IPS-18a (cell line): ENCODE measurements around the gene CARMIL1.

Experiments
- H3K27ac ChIP-seq: one replicate; pipeline ENCODE4 v1.5.1; 2013; ENCODE audit warnings: low read length
- H3K27me3 ChIP-seq: one replicate; pipeline ENCODE4 v1.6.1; 2013; ENCODE audit warnings: mild to moderate bottlenecking, low read length; ENCODE audit not compliant: control insufficient read depth, insufficient read depth
- H3K36me3 ChIP-seq: one replicate; pipeline ENCODE4 v1.6.1; 2013; ENCODE audit warnings: low read depth, low read length; ENCODE audit not compliant: control insufficient read depth
- H3K4me1 ChIP-seq: one replicate; pipeline ENCODE4 v1.6.1; 2013; ENCODE audit warnings: low read depth, low read length; ENCODE audit not compliant: control insufficient read depth
- H3K4me3 ChIP-seq: one replicate; pipeline ENCODE4 v1.5.1; 2013; ENCODE audit warnings: low read length
- H3K9ac ChIP-seq: one replicate; pipeline ENCODE4 v1.6.1; 2013; ENCODE audit warnings: mild to moderate bottlenecking, low read length, moderate library complexity
- H3K9me3 ChIP-seq: one replicate; pipeline ENCODE4 v1.6.1; 2013; ENCODE audit warnings: low read depth, low read length; ENCODE audit not compliant: control insufficient read depth

Gene CARMIL1

DNA sequence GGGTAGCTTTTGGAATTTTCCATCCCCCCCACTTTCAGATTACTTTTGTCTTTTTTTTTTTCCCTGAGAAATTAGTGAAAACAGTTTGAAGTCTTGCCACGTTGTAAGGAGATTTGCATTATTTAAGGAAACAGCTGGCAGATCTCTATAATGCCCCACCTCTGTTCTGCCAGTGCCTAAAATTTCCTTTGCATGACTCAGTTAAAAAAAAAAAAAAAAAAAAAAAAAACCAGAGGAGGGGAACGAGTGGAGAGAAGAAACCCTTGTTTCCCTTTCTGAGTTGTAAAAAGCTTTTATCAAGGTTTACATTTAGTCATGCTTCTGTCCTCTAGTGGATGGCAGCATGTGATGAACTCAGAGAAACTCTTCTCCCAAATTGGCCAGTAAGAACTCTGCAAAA is 33.5 kb downstream of the CARMIL1 start:
- Histone ChIP-seq H3K27me3 (no peaks in the 10 kb centered on the region), H3K9ac (peak overlapping the region; percentile 4), H3K9me3 (no peaks in the 10 kb centered on the region), H3K4me1 (peaks cover 38% of the 10 kb centered on the region), H3K27ac (no peak overlapping the region), H3K36me3 (no peaks in the 10 kb centered on the region), H3K4me3 (no peak overlapping the region)

DNA sequence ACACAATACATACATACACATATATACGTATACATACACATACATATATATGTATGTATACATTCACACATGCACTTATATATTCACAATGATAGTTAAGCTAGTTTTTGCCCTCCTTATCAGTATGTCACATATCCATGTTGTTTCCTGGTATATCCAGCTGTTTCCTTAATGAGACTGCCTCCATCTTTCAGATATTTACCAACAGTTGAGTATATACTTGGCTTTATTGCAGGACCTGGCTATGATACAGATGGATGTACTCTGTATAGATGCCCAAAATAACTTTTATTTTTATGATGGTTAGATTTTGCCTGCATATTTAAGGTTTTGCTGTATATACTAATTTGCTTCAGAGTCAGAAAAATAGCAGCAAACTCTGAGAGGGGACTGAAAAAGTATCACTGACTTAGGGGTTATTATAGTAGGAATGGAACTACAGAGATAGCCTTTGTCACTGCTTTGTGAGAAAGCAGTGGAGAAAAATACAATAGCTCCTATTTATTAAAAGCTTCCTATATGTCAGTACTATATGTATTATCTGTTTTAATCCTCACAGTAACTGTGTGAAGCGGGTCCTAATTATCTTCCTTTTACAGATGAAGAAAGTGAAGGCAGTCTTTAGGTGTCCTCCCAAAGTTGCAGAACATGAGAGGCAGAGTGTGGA is 35.5 kb downstream of the CARMIL1 start:
- Histone ChIP-seq H3K9ac (no peak overlapping the region), H3K36me3 (no peaks in the 10 kb centered on the region), H3K4me1 (peaks cover 44% of the 10 kb centered on the region), H3K9me3 (no peaks in the 10 kb centered on the region), H3K27me3 (no peaks in the 10 kb centered on the region), H3K27ac (no peak overlapping the region), H3K4me3 (no peak overlapping the region)

DNA sequence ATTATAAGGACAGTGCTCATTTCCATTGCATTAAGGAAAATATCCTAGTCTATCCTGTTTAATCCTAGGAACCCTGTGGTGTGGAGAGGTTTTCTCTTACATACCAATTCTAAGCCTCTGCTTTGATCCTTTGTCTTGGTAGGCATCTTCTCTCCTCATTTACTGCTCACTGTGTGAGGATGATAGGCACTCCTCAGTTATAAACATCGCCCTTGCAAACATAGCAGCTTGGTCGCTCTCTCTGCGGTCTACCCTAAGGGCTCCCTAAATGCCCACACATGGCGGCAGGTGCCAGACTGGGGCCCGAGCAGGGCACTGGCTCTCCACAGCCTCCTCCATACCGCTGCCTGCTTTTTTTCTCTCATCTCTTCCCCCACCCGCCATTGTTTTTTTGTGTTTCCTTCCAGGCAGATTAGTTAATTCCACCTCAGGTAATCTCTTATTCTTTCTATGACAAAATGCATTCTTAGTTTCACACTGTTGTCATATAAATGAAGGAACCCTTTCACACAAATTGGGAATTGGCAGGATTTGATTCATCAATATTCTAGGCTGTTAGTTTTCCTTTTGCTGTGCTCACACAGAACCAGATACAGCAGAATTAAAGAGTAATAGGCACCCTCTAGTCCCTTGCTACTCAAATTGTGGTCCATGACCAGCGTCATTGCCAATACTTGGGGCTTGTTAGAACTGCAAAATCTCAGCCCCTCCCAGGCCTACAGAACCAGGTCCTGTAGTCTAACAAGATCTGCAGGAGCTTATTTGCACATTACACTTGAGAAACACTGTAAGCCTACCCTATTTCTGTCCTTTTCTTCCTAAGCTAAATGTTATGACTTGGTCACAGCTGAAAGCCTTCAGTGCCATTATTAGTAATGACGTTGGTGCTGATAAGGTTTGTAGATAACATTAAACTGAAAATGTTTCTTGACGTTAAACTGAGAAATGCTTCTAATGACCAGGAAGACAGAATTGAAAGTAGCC is 36.3 kb downstream of the CARMIL1 start:
- Histone ChIP-seq H3K9ac (no peak overlapping the region), H3K27me3 (no peaks in the 10 kb centered on the region), H3K27ac (no peak overlapping the region), H3K4me3 (no peak overlapping the region), H3K4me1 (peaks cover 52% of the 10 kb centered on the region), H3K36me3 (no peaks in the 10 kb centered on the region), H3K9me3 (no peaks in the 10 kb centered on the region)

DNA sequence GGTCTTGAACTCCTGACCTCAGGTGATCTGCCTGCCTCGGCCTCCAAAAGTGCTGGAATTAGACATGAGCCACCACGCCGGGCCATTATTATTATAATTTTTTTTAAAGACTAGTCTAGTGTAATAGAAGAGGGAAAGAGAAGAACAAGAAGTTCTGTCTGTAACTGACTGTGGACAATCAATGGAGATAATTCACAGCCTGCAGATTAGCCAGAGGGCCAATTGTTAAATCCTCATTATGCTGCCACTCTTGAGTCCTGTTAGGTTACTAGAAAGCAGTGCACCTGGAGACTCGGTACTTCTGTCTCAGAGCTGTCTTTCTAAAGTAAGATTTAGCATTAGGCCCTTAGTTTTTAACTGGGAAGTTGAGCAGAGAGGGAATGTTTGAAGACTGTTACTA is 37.5 kb downstream of the CARMIL1 start:
- Histone ChIP-seq H3K27me3 (no peaks in the 10 kb centered on the region), H3K4me1 (peaks cover 50% of the 10 kb centered on the region), H3K9ac (no peak overlapping the region), H3K9me3 (no peaks in the 10 kb centered on the region), H3K4me3 (no peak overlapping the region), H3K27ac (no peak overlapping the region), H3K36me3 (no peaks in the 10 kb centered on the region)

DNA sequence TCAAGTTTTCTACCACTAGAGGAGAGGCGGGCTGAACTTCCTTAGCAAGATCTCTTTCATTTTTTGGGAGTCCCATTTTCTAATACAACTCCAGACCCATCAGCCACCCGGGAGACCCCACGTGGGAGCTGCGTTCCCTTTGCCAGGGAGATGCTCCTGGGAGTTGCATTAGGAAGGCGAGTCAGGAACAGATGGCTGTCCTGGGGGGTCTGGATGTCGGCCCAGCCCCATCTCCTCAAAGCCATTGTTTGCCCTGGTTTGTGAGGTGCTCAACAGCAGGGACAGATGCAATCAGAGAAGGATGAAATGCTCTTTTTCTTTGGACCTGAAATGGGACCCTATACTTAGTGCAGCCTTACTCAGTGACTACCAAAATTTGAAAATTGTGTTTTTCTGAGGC is 39.4 kb downstream of the CARMIL1 start:
- H3K4me1 ChIP-seq = peaks cover 32% of the 10 kb centered on the region
- H3K9ac ChIP-seq = no peak overlapping the region
- H3K36me3 ChIP-seq = no peaks in the 10 kb centered on the region

DNA sequence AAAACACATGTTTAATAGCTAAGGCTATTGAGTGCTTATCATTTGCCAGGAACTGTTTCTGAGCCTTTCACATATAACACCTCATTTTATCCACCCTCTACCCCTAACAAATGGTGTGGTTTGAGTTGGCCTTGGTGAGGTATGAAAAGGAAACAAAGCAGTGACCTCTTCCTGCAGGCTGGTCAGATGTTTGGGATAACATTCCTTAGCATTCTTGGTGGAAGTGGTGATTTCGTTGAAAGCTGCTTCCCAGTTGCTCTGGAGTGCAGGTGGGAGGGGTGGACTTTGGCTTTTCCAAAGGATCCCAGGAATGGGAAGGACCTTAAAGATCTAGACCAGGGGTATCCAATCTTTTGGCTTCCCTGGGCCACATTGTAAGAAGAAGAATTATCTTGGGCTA is 41.3 kb downstream of the CARMIL1 start:
- Histone ChIP-seq H3K4me1 (peaks cover 21% of the 10 kb centered on the region), H3K27me3 (no peaks in the 10 kb centered on the region), H3K36me3 (no peaks in the 10 kb centered on the region), H3K9ac (no peak overlapping the region), H3K9me3 (no peaks in the 10 kb centered on the region), H3K27ac (no peak overlapping the region), H3K4me3 (no peak overlapping the region)

More for the DNA sequence above, 39.4 kb downstream of the CARMIL1 start:
- no peak overlapping the region for H3K27ac ChIP-seq
- no peaks in the 10 kb centered on the region for H3K27me3 ChIP-seq
- no peak overlapping the region for H3K4me3 ChIP-seq
- no peaks in the 10 kb centered on the region for H3K9me3 ChIP-seq

DNA sequence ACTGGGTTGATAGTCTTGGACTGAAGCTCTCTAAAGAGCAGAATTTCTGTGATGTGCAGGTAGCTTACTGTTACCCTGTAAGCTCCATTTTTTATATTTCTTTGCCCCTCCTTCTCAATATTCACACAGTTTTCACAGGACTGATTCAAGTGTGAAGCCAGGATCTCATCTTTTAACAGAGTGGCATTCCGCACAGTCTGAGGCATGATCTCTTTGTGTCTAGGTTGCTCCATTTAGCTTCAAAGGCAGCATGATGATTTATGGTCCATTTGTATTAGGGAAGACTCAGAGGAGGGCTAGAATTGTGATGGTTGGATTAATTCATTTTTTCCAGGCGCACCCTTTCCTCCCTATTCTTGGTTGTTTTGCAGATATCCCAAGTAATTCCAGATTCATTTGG is 43.5 kb downstream of the CARMIL1 start:
- Histone ChIP-seq H3K27ac (no peak overlapping the region), H3K9ac (no peak overlapping the region), H3K4me1 (peaks cover 15% of the 10 kb centered on the region), H3K36me3 (no peaks in the 10 kb centered on the region), H3K4me3 (no peak overlapping the region), H3K9me3 (no peaks in the 10 kb centered on the region), H3K27me3 (no peaks in the 10 kb centered on the region)

DNA sequence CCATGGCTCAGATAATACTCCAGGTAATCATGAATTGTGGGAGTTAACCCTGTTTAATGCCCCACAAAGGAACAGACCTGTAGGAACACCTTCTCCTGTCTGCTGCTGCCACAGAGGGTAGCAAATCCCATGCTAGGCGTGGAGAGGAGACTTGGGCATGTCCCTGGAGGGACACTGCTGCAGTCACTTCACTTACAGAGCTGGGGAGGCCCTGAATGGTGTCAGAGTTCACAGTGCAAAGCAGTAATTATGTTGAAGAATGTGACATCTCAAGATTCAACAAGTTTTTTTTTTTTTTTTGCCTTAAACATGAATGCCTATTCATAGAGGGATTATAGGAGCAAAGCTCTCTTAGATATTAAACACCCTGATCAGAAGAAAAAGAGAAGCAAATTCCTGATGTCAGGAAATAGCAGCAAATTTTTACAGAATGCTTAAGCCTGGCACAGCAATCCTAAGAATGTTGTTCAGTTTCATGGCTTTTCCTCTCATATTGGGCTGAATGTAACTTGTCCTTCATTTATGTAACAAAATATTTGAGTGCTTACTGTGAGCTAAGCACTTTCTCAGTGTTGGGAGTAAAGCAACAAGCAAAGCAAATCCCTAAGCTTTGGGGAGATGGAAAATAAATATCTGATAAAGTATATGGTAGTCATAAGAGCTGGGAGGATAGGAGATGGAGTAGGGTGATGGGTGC is 45.0 kb downstream of the CARMIL1 start:
- no peaks in the 10 kb centered on the region for H3K27me3 ChIP-seq
- no peaks in the 10 kb centered on the region for H3K36me3 ChIP-seq
- no peak overlapping the region for H3K4me3 ChIP-seq
- peaks cover 14% of the 10 kb centered on the region for H3K4me1 ChIP-seq
- H3K9ac ChIP-seq = no peak overlapping the region
- no peak overlapping the region for H3K27ac ChIP-seq
- H3K9me3 ChIP-seq = no peaks in the 10 kb centered on the region

DNA sequence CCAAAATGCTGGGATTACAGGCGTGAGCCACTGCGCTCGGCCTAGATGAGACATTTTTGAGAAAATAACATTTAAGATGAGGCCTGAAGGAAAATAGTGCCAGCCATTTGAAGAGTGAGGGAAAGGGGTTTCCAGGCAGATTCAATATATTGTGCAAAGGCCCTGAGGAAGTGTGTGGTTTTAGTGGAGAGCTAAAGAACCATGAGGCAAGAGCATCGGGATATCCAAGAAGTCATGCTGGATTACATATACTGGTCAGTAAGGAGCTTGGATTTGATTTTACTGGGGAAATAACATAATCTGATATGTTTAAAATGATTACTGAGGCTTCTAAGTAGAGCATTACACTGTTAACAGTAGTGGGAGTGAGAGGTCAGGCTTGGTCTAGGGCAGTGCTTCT is 47.0 kb downstream of the CARMIL1 start:
- no peak overlapping the region for H3K4me3 ChIP-seq
- H3K27me3 ChIP-seq = no peaks in the 10 kb centered on the region

DNA sequence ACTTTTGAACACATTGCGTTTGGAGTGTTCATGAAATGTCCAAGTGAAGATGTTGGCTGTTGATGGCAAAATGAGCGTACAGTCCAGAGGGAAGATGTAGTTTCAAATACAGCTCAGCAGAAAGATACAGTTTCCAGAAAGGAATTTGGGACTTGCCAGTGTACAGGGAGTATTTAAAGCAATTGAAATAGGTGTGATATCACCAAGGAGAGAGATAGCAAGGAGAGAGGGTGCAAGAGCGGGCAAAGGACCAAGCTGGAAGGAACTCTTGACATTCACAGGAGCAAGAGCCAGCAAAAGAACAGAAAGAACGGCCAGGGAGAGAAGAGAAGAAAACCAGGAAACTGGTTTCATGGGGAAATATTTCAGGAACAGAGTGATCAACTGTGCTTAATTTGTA is 47.8 kb downstream of the CARMIL1 start:
- no peaks in the 10 kb centered on the region for H3K36me3 ChIP-seq
- no peak overlapping the region for H3K9ac ChIP-seq
- H3K9me3 ChIP-seq = no peaks in the 10 kb centered on the region
- H3K27me3 ChIP-seq = no peaks in the 10 kb centered on the region
- H3K27ac ChIP-seq = no peak overlapping the region
- peaks cover 22% of the 10 kb centered on the region for H3K4me1 ChIP-seq
- no peak overlapping the region for H3K4me3 ChIP-seq

More for the DNA sequence above, 47.0 kb downstream of the CARMIL1 start:
- no peak overlapping the region for H3K27ac ChIP-seq
- no peaks in the 10 kb centered on the region for H3K9me3 ChIP-seq
- H3K36me3 ChIP-seq = no peaks in the 10 kb centered on the region
- no peak overlapping the region for H3K9ac ChIP-seq
- H3K4me1 ChIP-seq = peaks cover 16% of the 10 kb centered on the region

DNA sequence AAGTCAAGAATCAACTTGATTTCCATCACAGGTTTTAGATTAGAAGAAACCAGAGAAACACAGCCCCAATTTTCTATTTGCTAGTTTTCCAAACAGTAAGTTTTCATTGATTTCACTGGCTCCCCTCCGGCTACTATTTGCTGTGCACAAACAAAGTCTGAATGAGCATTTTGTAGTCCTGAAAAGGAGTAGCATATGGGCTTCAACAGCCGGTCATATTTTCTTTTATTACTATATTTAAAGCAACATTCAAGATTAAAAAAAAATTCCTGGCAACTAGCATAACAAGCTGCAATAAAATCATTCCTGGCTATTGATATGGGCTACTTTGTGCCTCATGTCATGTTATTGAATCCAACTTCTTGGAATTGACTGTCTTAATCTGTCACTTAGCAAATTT is 48.3 kb downstream of the CARMIL1 start:
- Histone ChIP-seq H3K36me3 (no peaks in the 10 kb centered on the region), H3K27ac (no peak overlapping the region), H3K4me1 (peaks cover 26% of the 10 kb centered on the region), H3K9me3 (no peaks in the 10 kb centered on the region), H3K27me3 (no peaks in the 10 kb centered on the region), H3K9ac (no peak overlapping the region), H3K4me3 (no peak overlapping the region)
